ENCODE measurements around the gene CPB1.

DNA sequence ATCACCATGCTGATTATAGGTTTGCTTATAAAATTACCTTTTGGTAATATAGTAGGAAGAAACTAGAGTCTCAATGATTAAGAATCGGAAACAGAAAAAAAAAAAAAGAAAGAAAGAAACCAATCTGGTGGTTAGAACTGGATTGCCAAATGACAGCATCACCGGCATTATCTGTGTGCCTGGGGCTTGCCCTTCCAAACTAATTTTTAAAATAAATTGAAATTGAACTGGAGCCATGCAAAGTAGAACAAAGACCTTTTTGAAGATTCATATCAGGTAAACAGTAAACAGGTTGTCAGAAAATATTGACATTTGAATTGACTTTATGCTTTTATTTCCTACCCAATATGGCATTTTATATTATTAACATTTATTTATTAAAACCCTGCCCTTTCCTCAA, 11.2 kb upstream of the CPB1 start:
- TF ChIP-seq, protein P1, sequence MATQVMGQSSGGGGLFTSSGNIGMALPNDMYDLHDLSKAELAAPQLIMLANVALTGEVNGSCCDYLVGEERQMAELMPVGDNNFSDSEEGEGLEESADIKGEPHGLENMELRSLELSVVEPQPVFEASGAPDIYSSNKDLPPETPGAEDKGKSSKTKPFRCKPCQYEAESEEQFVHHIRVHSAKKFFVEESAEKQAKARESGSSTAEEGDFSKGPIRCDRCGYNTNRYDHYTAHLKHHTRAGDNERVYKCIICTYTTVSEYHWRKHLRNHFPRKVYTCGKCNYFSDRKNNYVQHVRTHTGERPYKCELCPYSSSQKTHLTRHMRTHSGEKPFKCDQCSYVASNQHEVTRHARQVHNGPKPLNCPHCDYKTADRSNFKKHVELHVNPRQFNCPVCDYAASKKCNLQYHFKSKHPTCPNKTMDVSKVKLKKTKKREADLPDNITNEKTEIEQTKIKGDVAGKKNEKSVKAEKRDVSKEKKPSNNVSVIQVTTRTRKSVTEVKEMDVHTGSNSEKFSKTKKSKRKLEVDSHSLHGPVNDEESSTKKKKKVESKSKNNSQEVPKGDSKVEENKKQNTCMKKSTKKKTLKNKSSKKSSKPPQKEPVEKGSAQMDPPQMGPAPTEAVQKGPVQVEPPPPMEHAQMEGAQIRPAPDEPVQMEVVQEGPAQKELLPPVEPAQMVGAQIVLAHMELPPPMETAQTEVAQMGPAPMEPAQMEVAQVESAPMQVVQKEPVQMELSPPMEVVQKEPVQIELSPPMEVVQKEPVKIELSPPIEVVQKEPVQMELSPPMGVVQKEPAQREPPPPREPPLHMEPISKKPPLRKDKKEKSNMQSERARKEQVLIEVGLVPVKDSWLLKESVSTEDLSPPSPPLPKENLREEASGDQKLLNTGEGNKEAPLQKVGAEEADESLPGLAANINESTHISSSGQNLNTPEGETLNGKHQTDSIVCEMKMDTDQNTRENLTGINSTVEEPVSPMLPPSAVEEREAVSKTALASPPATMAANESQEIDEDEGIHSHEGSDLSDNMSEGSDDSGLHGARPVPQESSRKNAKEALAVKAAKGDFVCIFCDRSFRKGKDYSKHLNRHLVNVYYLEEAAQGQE (IDR thresholded peaks at IDR 0.05), result no peak
- TF ChIP-seq RAD21 (IDR thresholded peaks at IDR 0.05) (no peak), TAF1 (conservative IDR thresholded peaks at IDR 0.05) (no peak), EGR1 (IDR thresholded peaks at IDR 0.05; ENCODE audit: low read depth in 2 of 2) (no peak), SP1 (IDR thresholded peaks at IDR 0.05) (no peak), YY1 (IDR thresholded peaks at IDR 0.05) (no peak), FOXA1 (IDR thresholded peaks at IDR 0.05) (no peak), FOXA2 (IDR thresholded peaks at IDR 0.05) (no peak)
- TF ChIP-seq, protein P2, sequence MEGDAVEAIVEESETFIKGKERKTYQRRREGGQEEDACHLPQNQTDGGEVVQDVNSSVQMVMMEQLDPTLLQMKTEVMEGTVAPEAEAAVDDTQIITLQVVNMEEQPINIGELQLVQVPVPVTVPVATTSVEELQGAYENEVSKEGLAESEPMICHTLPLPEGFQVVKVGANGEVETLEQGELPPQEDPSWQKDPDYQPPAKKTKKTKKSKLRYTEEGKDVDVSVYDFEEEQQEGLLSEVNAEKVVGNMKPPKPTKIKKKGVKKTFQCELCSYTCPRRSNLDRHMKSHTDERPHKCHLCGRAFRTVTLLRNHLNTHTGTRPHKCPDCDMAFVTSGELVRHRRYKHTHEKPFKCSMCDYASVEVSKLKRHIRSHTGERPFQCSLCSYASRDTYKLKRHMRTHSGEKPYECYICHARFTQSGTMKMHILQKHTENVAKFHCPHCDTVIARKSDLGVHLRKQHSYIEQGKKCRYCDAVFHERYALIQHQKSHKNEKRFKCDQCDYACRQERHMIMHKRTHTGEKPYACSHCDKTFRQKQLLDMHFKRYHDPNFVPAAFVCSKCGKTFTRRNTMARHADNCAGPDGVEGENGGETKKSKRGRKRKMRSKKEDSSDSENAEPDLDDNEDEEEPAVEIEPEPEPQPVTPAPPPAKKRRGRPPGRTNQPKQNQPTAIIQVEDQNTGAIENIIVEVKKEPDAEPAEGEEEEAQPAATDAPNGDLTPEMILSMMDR (IDR thresholded peaks at IDR 0.05; ENCODE audit: low read depth, low read length, missing input control), result no peak
- TF ChIP-seq, protein P3, sequence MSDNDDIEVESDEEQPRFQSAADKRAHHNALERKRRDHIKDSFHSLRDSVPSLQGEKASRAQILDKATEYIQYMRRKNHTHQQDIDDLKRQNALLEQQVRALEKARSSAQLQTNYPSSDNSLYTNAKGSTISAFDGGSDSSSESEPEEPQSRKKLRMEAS (IDR thresholded peaks at IDR 0.05), result no peak
- TF ChIP-seq, protein P4, sequence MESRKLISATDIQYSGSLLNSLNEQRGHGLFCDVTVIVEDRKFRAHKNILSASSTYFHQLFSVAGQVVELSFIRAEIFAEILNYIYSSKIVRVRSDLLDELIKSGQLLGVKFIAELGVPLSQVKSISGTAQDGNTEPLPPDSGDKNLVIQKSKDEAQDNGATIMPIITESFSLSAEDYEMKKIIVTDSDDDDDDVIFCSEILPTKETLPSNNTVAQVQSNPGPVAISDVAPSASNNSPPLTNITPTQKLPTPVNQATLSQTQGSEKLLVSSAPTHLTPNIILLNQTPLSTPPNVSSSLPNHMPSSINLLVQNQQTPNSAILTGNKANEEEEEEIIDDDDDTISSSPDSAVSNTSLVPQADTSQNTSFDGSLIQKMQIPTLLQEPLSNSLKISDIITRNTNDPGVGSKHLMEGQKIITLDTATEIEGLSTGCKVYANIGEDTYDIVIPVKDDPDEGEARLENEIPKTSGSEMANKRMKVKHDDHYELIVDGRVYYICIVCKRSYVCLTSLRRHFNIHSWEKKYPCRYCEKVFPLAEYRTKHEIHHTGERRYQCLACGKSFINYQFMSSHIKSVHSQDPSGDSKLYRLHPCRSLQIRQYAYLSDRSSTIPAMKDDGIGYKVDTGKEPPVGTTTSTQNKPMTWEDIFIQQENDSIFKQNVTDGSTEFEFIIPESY (IDR thresholded peaks at IDR 0.05), result no peak

Measured in liver (tissue), 3 donors.